ENCODE data around the gene CRACR2B.

DNA sequence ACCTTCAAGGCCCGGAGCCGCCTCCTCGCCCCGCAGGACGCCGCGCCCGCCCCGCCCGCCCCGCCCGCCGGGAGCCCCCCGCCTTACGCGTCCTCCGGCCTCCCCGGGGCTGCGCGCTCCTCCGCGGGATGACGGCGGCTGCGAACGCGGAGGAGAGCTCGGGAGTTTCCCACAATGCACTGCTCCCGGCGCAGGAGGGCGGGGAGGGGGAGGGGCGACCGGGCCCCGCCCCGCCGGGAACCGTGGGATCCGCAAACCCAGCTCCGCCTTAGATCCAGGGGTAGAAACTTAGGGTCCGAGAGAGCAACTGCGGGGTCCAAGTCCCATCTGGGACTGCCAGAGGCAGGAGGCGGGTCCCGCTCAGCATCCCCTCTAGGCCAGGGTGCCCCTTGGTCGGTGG is 37.8 kb upstream of the CRACR2B start, which contains the start of gene CEND1:
- TF ChIP-seq EZH2 (IDR thresholded peaks at IDR 0.05; ENCODE audit: insufficient read depth, poor library complexity, severe bottlenecking) (no peak), EZH2phosphoT487 (IDR thresholded peaks at IDR 0.05; ENCODE audit: insufficient read depth, low read depth) (no peak)

Measured in GM23248 (cell line).